Liver (tissue), 3 donors: Measurements from ENCODE around the gene SEPTIN2.

Source experiments
- CTCF ChIP-seq: fragments of 150-350 bp; IDR thresholded peaks from 2 replicates; pipeline ENCODE4 v1.5.1; 2017; ENCODE audit warnings: improper control_type of control experiment, low read depth, low read length; ENCODE audit not compliant: missing input control
- RAD21 ChIP-seq, 2 donors: IDR thresholded peaks; 2 replicates each; pipeline ENCODE4 v1.6.1; 2016; ENCODE audit warnings: antibody characterized with exemption in 2 of 2, mild to moderate bottlenecking in 2 of 2
- SP1 ChIP-seq: IDR thresholded peaks from 2 replicates; pipeline ENCODE4 v1.6.1; 2018; ENCODE audit warnings: antibody characterized with exemption, mild to moderate bottlenecking
- donor health status: healthy.
- donor health status: healthy.

GRCh38 chr2:241295326-241296095 is 20.2 kb upstream of the SEPTIN2 start:
- TF ChIP-seq CTCF: no peak
- no peak for TF ChIP-seq SP1
- TF ChIP-seq RAD21 (IDR thresholded peaks at IDR 0.05): no peak
